RWPE2 (cell line): ENCODE data around the gene BACE1-AS.

Source experiments
- ATAC-seq: fragments of 200-7000 bp; cut with Tn5 transposase; 3 replicates; pipeline ENCODE4 v1.9.1; 2021; ENCODE audit warnings: low read depth
- DNase-seq: peaks from one replicate; pipeline ENCODE4 v3.0.0-alpha.2; 2020; ENCODE audit warnings: low spot score
- H3K27ac ChIP-seq: fragments of 450-650 bp; 2 replicates; pipeline ENCODE4 v1.5.1; 2017; ENCODE audit warnings: mild to moderate bottlenecking; ENCODE audit not compliant: poor library complexity, severe bottlenecking
- H3K27me3 ChIP-seq: fragments of 250-450 bp; sonication (Bioruptor Pico); 2 replicates; pipeline ENCODE4 v1.5.1; 2021; ENCODE audit warnings: mild to moderate bottlenecking, moderate library complexity; ENCODE audit not compliant: insufficient read depth, poor library complexity, severe bottlenecking
- H3K36me3 ChIP-seq: fragments of 250-450 bp; sonication (Bioruptor Pico); 2 replicates; pipeline ENCODE4 v1.5.1; 2020; ENCODE audit warnings: low read depth, mild to moderate bottlenecking, moderate library complexity
- H3K4me1 ChIP-seq: fragments of 250-450 bp; sonication (Bioruptor Pico); 2 replicates; pipeline ENCODE4 v1.5.1; 2021; ENCODE audit warnings: mild to moderate bottlenecking, moderate library complexity; ENCODE audit not compliant: insufficient read depth, poor library complexity, severe bottlenecking
- H3K4me3 ChIP-seq: fragments of 250-450 bp; sonication (Bioruptor Pico); 2 replicates; pipeline ENCODE4 v1.5.1; 2021; ENCODE audit warnings: mild to moderate bottlenecking, moderate library complexity; ENCODE audit not compliant: severe bottlenecking
- H3K9me3 ChIP-seq: fragments of 250-450 bp; sonication (Bioruptor Pico); 2 replicates; pipeline ENCODE4 v1.5.1; 2021; ENCODE audit warnings: mild to moderate bottlenecking, moderate library complexity; ENCODE audit not compliant: severe bottlenecking
- TF ChIP-seq, protein P1 (sequence below): fragments of 450-650 bp; IDR thresholded peaks from one replicate; pipeline ENCODE4 v1.5.1; 2017; ENCODE audit warnings: mild to moderate bottlenecking, moderate library complexity; ENCODE audit not compliant: poor library complexity, severe bottlenecking

The BACE1-AS gene

DNA sequence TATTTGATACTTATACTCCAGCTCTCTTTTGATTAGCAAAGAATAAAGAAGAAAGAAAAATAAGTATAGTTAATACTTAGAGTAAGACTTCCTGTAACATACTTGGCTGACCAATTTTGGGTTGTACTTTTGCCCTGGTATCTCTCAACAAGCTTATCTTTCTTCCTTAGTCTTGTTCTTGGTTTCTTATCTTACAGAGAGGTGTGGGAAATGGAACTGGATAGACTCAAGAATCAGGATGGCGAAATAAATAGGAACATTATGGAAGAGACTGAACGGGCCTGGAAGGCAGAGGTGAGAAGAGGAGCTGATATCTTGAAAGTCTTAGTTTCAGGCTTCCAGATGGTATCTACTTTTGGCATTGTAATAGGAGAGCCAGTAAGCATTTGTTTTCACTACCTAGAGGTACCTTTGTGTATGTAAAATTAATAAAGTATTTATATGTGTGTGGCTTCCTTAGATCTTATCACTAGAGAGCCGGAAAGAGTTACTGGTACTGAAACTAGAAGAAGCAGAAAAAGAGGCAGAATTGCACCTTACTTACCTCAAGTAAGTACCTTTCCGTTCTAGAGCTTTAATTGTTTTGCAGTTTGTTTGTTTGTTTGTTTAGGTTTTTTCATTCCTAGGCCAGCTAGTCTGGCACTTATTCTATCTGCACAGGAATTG lies 11.3 kb upstream of the BACE1-AS start:
- Histone ChIP-seq H3K27ac (peak overlapping the region; percentile 69), H3K9me3 (no peaks in the 10 kb centered on the region), H3K36me3 (peaks cover 41% of the 10 kb centered on the region), H3K4me3 (no peak overlapping the region), H3K27me3 (no peaks in the 10 kb centered on the region), H3K4me1 (no peaks in the 10 kb centered on the region)
- ATAC-seq, result no peak
- TF ChIP-seq, protein P1, sequence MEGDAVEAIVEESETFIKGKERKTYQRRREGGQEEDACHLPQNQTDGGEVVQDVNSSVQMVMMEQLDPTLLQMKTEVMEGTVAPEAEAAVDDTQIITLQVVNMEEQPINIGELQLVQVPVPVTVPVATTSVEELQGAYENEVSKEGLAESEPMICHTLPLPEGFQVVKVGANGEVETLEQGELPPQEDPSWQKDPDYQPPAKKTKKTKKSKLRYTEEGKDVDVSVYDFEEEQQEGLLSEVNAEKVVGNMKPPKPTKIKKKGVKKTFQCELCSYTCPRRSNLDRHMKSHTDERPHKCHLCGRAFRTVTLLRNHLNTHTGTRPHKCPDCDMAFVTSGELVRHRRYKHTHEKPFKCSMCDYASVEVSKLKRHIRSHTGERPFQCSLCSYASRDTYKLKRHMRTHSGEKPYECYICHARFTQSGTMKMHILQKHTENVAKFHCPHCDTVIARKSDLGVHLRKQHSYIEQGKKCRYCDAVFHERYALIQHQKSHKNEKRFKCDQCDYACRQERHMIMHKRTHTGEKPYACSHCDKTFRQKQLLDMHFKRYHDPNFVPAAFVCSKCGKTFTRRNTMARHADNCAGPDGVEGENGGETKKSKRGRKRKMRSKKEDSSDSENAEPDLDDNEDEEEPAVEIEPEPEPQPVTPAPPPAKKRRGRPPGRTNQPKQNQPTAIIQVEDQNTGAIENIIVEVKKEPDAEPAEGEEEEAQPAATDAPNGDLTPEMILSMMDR, result no peak
- no peak for DNase-seq

DNA sequence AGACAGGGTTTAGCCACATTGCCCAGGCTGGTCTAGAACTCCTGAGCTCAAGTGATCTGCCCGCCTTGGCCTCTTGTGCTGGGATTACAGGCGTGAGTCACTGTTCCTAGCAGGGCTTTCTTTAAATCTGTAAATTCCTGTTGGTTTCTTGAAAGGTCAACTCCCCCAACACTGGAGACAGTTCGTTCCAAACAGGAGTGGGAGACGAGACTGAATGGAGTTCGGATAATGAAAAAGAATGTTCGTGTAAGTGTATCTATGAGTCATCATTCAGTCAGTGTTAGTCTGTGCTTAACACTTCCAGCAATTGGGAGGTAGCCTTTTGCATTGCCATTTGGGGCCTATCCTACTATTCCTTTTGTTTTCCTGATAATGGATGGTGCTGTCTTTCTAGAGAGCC lies 10.0 kb upstream of the BACE1-AS start:
- Histone ChIP-seq H3K4me1 (no peaks in the 10 kb centered on the region), H3K27ac (peak overlapping the region; percentile 69), H3K36me3 (peaks cover 54% of the 10 kb centered on the region), H3K4me3 (no peak overlapping the region), H3K27me3 (no peaks in the 10 kb centered on the region), H3K9me3 (no peaks in the 10 kb centered on the region)
- TF ChIP-seq, protein P1, result no peak
- peak; percentile 65 for DNase-seq
- peak; percentile 98 for ATAC-seq

DNA sequence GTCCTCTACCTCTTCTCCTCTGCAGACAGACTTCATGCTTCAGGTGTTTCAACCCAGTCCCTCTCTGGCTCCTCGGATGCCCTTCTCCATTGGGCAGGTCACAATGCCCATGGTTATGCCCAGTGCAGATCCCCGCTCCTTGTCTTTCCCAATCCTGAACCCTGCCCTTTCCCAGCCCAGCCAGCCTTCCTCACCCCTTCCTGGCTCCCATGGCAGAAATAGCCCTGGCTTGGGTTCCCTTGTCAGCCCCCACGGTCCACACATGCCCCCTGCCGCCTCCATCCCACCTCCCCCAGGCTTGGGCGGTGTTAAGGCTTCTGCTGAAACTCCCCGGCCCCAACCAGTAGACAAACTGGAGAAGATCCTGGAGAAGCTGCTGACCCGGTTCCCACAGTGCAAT lies 9.3 kb upstream of the BACE1-AS start:
- TF ChIP-seq, protein P1, result no peak
- ATAC-seq (no peak), DNase-seq (no peak)
- H3K4me1 ChIP-seq, result no peaks in the 10 kb centered on the region
- H3K27me3 ChIP-seq, result no peaks in the 10 kb centered on the region
- H3K9me3 ChIP-seq, result no peaks in the 10 kb centered on the region
- peak overlapping the region; percentile 69 for H3K27ac ChIP-seq
- H3K36me3 ChIP-seq, result peaks cover 62% of the 10 kb centered on the region
- H3K4me3 ChIP-seq, result no peak overlapping the region

DNA sequence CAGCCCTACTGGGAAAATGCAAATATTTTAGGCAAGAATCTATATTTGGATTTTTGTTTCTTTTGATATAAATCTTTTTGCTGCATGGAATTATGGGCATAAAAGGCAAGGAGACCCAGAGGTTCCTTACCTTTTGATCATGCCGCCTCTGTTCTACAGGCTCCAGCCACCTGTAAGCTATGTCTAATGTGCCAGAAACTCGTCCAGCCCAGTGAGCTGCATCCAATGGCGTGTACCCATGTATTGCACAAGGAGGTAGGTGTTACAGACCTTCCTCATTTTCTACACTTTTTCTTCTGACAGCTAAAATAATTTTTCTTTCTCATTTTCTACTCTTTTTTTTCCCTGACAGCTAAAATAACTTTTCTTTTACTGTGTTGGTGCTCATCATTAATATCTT lies 8.2 kb upstream of the BACE1-AS start:
- DNase-seq, result no peak
- TF ChIP-seq, protein P1, result no peak
- Histone ChIP-seq H3K36me3 (peaks cover 66% of the 10 kb centered on the region), H3K4me1 (no peaks in the 10 kb centered on the region), H3K4me3 (no peak overlapping the region), H3K27ac (no peak overlapping the region), H3K27me3 (no peaks in the 10 kb centered on the region), H3K9me3 (no peaks in the 10 kb centered on the region)
- ATAC-seq, result no peak

DNA sequence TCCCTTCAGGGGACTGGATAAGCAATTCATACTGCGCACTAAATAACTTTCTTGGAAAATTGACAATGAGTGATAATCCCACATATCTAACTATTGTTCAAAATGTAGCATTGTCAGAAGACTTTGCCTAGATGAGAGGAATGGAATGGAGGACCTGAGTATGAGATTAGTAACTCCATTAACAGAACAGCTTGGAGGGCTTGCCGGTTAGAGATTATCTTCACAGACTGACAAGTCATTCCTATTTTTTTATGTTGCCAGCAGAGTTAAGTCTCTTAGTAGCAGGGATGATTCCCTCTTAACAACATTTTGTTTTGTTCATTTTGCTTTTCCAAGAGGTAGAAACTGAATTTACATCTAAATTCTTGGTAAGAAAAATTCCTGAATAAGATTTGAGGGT lies 7.1 kb upstream of the BACE1-AS start:
- Histone ChIP-seq H3K4me1 (no peaks in the 10 kb centered on the region), H3K9me3 (no peaks in the 10 kb centered on the region), H3K27ac (no peak overlapping the region), H3K4me3 (no peak overlapping the region), H3K36me3 (peaks cover 71% of the 10 kb centered on the region), H3K27me3 (no peaks in the 10 kb centered on the region)
- ATAC-seq (no peak), DNase-seq (no peak)
- TF ChIP-seq, protein P1, result no peak
